Adrenal gland (tissue), 5 donors: ENCODE measurements around the gene ARFIP1.

ENCODE experiments used
- CTCF ChIP-seq, 6 experiments: fragments of 450-650 bp in 4 of 6; fragments of 200-600 bp in 2 of 6; sonication (generic) in 1 of 6; IDR thresholded peaks; 1 replicate in 5 of 6; 2 replicates in 1 of 6; pipeline versions ENCODE4 v1.5.1 to v1.8.0; 2016 to 2021; ENCODE audit warnings: antibody characterized with exemption in 6 of 6, mild to moderate bottlenecking in 2 of 6, moderate library complexity in 1 of 6
- POLR2A ChIP-seq, 2 donors: fragments of 450-650 bp; IDR thresholded peaks; one replicate each; pipeline ENCODE4 v1.6.1; 2017; ENCODE audit warnings: antibody characterized with exemption in 2 of 2, mild to moderate bottlenecking in 2 of 2, moderate library complexity in 1 of 2
- donor health status: DM: no; HTN: no; CAD: no.

DNA sequence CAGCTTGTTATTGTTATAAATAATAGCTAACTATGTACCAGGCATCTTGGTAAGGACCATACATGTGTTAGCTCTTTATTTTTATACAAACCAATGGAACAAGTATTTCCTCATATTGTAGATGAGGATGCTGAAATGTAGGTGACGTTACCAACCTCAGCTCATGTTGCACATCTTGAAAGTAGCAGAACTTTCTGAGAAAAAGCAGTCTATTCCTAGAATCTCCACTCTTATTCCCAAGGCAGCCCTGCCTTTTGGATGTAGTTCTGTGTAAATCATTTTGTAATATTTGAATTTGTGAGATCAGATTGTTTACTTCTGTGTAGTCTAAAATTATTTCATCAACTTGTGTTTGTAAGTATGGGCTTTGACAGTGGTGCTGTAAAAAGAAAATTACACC lies 161.7 kb downstream of the ARFIP1 start:
- TF ChIP-seq POLR2A (IDR thresholded peaks at IDR 0.05) (no peak), CTCF (IDR thresholded peaks at IDR 0.05) (no peak)
